DLD1 (cell line): ENCODE results near the gene F10.

ENCODE experiments used
- in situ Hi-C: cut with HindIII; loops from 2 replicates; pipeline ENCODE4 v1.10.0; 2017; ENCODE audit warnings: low sequenced_read_pairs

The F10 gene

GRCh38 chr13:113166681-113167080 lies 44.1 kb downstream of the F10 start:
- in situ Hi-C loops = no loop called here

GRCh38 chr13:113167155-113167554 lies 44.6 kb downstream of the F10 start:
- in situ Hi-C loops = no loop called here

GRCh38 chr13:113167575-113167974 lies 45.0 kb downstream of the F10 start:
- in situ Hi-C loops = no loop called here

- in situ Hi-C loops = no loop called here
These were observed 45.6 kb downstream of the F10 start for GRCh38 chr13:113168211-113168610.

- in situ Hi-C loops = no loop called here
These were observed 47.0 kb downstream of the F10 start for GRCh38 chr13:113169277-113170272.

GRCh38 chr13:113170511-113170910 lies 47.9 kb downstream of the F10 start:
- in situ Hi-C loops = no loop called here

GRCh38 chr13:113171250-113172125 lies 48.9 kb downstream of the F10 start:
- in situ Hi-C loops = no loop called here

GRCh38 chr13:113172419-113172926 lies 49.9 kb downstream of the F10 start:
- in situ Hi-C loops = no loop called here

- in situ Hi-C loops = no loop called here
These were observed 53.7 kb downstream of the F10 start for GRCh38 chr13:113176280-113176679.

GRCh38 chr13:113176822-113177221 lies 54.2 kb downstream of the F10 start:
- in situ Hi-C loops = no loop called here

- in situ Hi-C loops = no loop called here
These were observed 55.7 kb downstream of the F10 start for GRCh38 chr13:113178070-113178895.

GRCh38 chr13:113178896-113179167 lies 56.2 kb downstream of the F10 start:
- in situ Hi-C loops = no loop called here

- in situ Hi-C loops = no loop called here
These were observed 57.0 kb downstream of the F10 start for GRCh38 chr13:113179374-113180230.

GRCh38 chr13:113182046-113182445 lies 59.4 kb downstream of the F10 start:
- in situ Hi-C loops = no loop called here

- in situ Hi-C loops = no loop called here
These were observed 61.0 kb downstream of the F10 start for GRCh38 chr13:113183450-113184129.

GRCh38 chr13:113184568-113185440 lies 62.2 kb downstream of the F10 start:
- in situ Hi-C loops = no loop called here

GRCh38 chr13:113186061-113186900 lies 63.7 kb downstream of the F10 start:
- in situ Hi-C loops = no loop called here
